Measurements from ENCODE around the gene KIF3B.

DNA sequence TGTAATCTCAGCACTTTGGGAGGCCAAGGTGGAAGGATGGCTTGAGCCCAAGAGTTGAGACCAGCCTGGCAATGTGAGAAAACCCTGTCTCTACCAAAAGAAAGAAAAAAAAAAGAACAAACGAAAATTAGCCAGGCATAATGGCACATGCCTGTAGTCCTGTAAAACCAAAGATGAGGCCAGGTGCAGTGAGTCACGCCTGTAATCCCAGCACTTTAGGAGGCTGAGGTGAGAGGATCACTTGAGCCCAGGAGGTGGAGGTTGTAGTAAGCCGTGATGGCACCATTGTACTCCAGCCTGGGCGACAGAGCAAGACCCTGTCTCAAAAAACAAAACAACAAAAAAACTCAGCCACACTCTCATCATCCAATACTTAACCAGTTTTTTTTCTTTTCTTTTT is 32.5 kb upstream of the KIF3B start:
- TF ChIP-seq, protein P1, sequence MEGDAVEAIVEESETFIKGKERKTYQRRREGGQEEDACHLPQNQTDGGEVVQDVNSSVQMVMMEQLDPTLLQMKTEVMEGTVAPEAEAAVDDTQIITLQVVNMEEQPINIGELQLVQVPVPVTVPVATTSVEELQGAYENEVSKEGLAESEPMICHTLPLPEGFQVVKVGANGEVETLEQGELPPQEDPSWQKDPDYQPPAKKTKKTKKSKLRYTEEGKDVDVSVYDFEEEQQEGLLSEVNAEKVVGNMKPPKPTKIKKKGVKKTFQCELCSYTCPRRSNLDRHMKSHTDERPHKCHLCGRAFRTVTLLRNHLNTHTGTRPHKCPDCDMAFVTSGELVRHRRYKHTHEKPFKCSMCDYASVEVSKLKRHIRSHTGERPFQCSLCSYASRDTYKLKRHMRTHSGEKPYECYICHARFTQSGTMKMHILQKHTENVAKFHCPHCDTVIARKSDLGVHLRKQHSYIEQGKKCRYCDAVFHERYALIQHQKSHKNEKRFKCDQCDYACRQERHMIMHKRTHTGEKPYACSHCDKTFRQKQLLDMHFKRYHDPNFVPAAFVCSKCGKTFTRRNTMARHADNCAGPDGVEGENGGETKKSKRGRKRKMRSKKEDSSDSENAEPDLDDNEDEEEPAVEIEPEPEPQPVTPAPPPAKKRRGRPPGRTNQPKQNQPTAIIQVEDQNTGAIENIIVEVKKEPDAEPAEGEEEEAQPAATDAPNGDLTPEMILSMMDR (IDR thresholded peaks at IDR 0.05), result no peak
- TF ChIP-seq POLR2A (IDR thresholded peaks at IDR 0.05), result no peak
